Brain microvascular endothelial cell (primary cell): Measurements from ENCODE around the gene ABCC11.

ENCODE experiments used
- DNase-seq: peaks from one replicate; pipeline ENCODE4 v3.0.0-alpha.2; 2020
- H3K27ac ChIP-seq: fragments of 250-450 bp; sonication (Bioruptor Pico); 2 replicates; pipeline ENCODE4 v1.5.1; 2020; ENCODE audit warnings: mild to moderate bottlenecking, moderate library complexity
- H3K27me3 ChIP-seq: fragments of 250-450 bp; sonication (Bioruptor Pico); replicated peaks from 2 replicates; pipeline ENCODE4 v1.5.1; 2020; ENCODE audit warnings: mild to moderate bottlenecking
- H3K36me3 ChIP-seq: fragments of 250-450 bp; sonication (Bioruptor Pico); replicated peaks from 2 replicates; pipeline ENCODE4 v1.5.1; 2020; ENCODE audit warnings: mild to moderate bottlenecking
- H3K4me3 ChIP-seq: 2 replicates; pipeline ENCODE4 v1.5.1; 2011; ENCODE audit warnings: low read depth, mild to moderate bottlenecking, control low read depth, low read length, moderate library complexity
- in situ Hi-C: cut with HindIII; loops from 2 replicates; pipeline ENCODE4 v1.10.0; 2017; ENCODE audit warnings: low sequenced_read_pairs, low pct_ligation_motif_present
- TF ChIP-seq, protein P1 (sequence below): IDR thresholded peaks from 2 replicates; pipeline ENCODE4 v1.5.1; 2011; ENCODE audit warnings: low read depth, mild to moderate bottlenecking, moderate library complexity, low read length, control low read depth, inconsistent platforms; ENCODE audit errors: missing control alignments

ABCC11 gene

DNA sequence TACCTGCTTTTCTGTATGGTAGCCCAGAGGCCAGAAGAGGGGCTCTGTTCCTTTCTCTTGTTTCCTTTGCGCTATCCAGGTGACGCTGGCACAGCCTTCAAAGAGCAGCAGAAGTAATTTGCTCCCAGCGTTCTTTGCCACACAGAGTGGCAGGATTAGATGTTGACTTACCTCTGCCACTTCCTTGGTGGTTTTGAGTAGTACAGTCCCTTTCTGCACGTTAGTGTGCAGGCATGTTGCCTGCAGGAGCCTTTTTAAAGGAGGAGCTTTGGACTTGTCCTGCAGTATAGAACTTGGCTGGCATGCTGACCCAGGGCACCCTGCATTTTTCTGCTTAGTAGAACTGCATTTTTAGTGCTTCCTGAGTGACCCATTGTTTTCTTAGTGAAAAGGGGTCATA is at the start of gene ABCC11:
TSS of gene ABCC11 (minus strand) at position 229 of the 400 bp plus-strand sequence. CDS start 15,618 bp downstream, outside the sequence.
- in situ Hi-C loops: no loop called here
- Histone ChIP-seq H3K27me3 (no peaks in the 10 kb centered on the region), H3K27ac (no peak within 1 kb of the TSS), H3K4me3 (no peak within 1 kb of the TSS), H3K36me3 (no peaks in the 10 kb centered on the region)
- DNase-seq: no peak
- TF ChIP-seq, protein P1, sequence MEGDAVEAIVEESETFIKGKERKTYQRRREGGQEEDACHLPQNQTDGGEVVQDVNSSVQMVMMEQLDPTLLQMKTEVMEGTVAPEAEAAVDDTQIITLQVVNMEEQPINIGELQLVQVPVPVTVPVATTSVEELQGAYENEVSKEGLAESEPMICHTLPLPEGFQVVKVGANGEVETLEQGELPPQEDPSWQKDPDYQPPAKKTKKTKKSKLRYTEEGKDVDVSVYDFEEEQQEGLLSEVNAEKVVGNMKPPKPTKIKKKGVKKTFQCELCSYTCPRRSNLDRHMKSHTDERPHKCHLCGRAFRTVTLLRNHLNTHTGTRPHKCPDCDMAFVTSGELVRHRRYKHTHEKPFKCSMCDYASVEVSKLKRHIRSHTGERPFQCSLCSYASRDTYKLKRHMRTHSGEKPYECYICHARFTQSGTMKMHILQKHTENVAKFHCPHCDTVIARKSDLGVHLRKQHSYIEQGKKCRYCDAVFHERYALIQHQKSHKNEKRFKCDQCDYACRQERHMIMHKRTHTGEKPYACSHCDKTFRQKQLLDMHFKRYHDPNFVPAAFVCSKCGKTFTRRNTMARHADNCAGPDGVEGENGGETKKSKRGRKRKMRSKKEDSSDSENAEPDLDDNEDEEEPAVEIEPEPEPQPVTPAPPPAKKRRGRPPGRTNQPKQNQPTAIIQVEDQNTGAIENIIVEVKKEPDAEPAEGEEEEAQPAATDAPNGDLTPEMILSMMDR: no peak

DNA sequence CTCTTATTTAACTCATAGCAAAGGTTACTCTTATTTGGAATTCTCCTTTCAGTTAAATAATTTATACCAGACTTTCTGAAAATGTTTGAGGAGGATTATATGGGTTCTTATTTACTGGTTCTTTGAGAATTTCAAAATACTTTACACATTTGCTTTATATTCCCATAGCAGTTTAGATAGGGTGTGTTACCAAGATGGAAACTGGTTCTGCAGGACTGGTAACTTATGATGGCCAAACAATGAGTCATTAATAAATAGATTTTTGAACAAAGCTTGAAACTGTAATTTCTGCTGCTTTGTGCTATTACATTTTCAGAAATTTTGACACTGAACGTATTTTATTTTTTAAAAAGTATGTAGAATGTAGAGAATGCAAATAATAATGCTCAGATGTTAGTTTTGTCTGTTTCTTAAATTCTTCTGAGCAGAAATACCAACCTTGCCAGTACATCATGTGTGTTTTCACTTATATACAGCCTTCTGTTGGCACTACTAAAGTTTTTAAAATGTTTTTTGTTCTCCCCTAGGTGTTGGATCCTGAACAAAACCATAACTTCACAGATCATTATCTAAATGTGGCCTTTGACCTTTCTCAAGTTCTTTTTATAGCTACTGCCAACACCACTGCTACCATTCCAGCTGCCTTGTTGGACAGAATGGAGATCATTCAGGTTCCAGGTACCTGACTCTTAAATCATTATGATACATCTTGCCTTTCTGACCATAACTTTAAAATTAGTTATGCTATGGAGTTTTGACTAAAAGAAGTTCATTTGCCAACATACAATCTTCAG is 48.3 kb upstream of the ABCC11 start:
- in situ Hi-C loops: no loop called here
- DNase-seq: no peak
- Histone ChIP-seq H3K27ac (no peak overlapping the region), H3K36me3 (peaks cover 8% of the 10 kb centered on the region), H3K4me3 (no peak overlapping the region), H3K27me3 (no peaks in the 10 kb centered on the region)
- TF ChIP-seq, protein P1: no peak

DNA sequence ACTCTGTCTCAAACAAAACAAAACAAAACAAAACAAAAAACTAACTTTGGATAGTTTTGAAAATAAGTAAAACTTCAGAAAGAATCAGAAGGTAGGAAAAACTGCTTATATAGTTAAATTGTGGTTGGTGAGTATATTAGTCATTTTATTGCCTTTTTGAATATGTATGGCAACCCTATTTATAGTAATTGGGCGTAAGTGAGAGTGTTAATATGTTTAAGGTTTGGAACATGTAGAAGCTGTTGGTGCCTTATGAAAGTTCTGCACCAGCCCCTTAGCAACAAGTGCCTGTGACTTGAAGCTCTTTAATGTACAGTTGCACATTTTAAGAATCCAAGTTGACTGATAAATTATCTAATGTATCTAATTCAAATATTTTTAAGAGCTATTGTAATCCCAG is 47.4 kb upstream of the ABCC11 start:
- Histone ChIP-seq H3K27ac (no peak overlapping the region), H3K27me3 (no peaks in the 10 kb centered on the region), H3K36me3 (peaks cover 12% of the 10 kb centered on the region), H3K4me3 (no peak overlapping the region)
- DNase-seq: no peak
- TF ChIP-seq, protein P1: no peak
- in situ Hi-C loops: no loop called here

DNA sequence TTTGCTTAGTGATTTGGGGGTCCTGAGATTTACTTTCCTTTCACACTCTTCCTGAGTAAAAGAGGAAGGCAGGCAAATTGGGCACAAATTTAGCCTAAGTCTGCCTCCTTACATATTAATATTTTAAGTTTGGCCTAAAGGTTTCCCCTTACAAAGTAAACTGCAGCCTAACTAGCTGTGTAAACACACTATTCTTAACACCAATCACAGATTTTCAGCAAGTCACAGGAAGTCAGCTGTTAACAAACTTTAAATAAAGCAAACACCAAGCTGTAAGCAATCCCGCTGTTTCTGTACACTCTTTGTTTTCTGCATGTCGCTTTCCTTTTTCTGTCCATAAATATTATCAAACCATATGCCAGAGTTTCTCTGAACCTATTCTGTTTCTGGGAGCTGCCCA is 45.1 kb upstream of the ABCC11 start:
- H3K36me3 ChIP-seq: peaks cover 12% of the 10 kb centered on the region
- DNase-seq: no peak
- H3K4me3 ChIP-seq: no peak overlapping the region
- TF ChIP-seq, protein P1: no peak
- in situ Hi-C loops: no loop called here
- H3K27ac ChIP-seq: no peak overlapping the region
- H3K27me3 ChIP-seq: no peaks in the 10 kb centered on the region

DNA sequence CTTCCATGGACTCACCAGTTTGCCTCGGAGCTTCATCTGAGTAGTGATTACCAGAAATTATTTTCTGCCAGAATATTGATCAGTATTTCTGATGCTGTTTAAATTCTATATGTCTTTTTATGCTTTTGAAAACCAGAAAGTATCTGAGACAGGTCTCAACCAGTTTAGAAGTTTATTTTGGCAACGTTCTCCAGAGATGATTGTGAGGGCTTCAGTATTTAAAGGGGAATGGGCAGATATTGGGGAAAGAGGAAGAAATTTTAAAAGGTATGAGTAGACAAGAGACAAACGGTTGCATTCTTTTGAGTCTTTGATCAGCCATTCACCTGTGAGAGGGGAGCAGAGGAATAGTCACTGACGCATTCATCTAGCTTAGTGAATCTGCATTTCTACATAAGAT is 44.4 kb upstream of the ABCC11 start:
- Histone ChIP-seq H3K36me3 (peaks cover 12% of the 10 kb centered on the region), H3K27me3 (no peaks in the 10 kb centered on the region), H3K4me3 (no peak overlapping the region), H3K27ac (peak overlapping the region; percentile 54)
- no peak for DNase-seq
- TF ChIP-seq, protein P1: no peak
- in situ Hi-C loops: no loop called here

DNA sequence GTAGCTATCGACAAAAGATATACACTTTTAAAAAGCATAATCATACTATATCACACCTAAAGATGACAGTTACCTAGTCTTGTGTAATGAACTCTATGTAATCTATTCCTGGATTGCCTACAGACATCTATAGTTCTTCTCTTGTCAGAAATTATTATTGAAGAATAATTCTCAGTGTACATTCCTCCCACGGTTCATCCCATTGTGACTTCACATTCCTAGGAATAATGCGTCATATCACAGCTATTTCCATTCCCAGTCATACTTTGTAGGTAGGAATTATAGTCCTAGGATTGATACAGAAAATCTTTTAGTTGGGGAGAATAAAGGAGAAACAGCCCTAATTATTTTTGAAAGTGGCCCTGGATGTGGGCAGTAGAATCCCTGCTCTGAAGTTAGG is 44.0 kb upstream of the ABCC11 start:
- peak; percentile 17 for DNase-seq
- in situ Hi-C loops: no loop called here
- Histone ChIP-seq H3K27ac (peak overlapping the region; percentile 54), H3K36me3 (peaks cover 15% of the 10 kb centered on the region), H3K27me3 (no peaks in the 10 kb centered on the region), H3K4me3 (no peak overlapping the region)
- TF ChIP-seq, protein P1: no peak
